OCI-LY1 (cell line): ENCODE measurements around the gene GUCY1A2.
"Not testable (repeated sequence)": the region's sequence is repeated elsewhere in the genome, so short reads cannot be mapped to it uniquely, and the experiment has no call there.

Experiments used
- CTCF ChIP-seq: fragments of 200-600 bp; sonication (generic), shearing (Covaris generic); IDR thresholded peaks from 2 replicates; pipeline ENCODE4 v1.5.1; 2017; ENCODE audit warnings: mild to moderate bottlenecking, antibody characterized with exemption, low read length, moderate library complexity, mixed read lengths
- EZH2 ChIP-seq: fragments of 200-600 bp; sonication (generic), shearing (Covaris generic); IDR thresholded peaks from 2 replicates; pipeline ENCODE4 v1.8.0; 2017; ENCODE audit warnings: borderline replicate concordance, mixed run types, mild to moderate bottlenecking, antibody characterized with exemption, low read length, moderate library complexity, mixed read lengths

DNA sequence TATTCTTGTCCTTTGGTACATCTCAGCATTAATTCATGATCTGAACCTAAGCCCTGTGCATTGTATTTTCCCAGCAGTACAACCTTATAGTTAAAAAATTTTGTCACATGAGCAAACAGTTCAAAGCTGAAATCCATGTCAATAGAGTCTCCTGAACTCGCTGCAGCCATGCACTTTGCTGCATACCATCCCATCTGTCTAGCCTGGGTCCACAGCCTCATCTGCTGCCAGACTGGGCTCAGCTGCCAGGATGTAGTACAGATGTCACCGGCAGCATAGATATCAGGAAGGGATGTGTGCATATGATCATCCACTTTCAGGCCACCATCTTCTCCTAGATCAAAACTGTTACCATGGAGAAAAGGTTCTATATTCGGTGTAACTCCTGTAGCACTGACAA, 191.7 kb downstream of the GUCY1A2 start:
- TF ChIP-seq CTCF, EZH2: not testable (repeated sequence)
